ENCODE data around the gene CD38.
"Not testable (repeated sequence)": the region's sequence is repeated elsewhere in the genome, so short reads cannot be mapped to it uniquely, and the experiment has no call there.

CD38 gene

DNA sequence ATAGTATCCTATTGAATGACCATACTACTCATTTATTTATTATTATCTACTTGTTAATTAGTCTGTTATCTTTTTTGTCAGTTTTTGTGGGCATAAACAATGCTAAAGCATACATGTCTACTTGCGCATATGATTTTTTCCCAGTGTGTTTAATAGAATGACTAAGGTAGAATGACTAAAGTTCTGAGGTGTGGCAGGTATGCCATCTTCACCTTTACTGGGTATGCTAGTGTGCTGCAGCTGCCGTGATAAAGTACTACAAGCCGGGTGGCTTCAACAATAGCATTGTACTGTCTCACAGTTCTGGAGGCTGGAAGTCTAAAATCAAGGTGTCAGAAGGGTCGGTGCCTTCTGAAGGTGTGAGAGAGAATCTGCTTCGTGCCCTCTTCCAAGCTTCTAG, 19.2 kb downstream of the CD38 start:
- no CpG with 5 or more reads among the region's 5 CpGs for WGBS, 2 donors (ENCODE audit: extremely low coverage in 2 of 2, insufficient read length in 2 of 2, insufficient replicate concordance in 1 of 2)
- Histone ChIP-seq H2AK5ac (ENCODE audit: low read depth, low read length) (no peak overlapping the region), H3K36me3 (replicated peaks in 1 of 2; ENCODE audit: control insufficient read depth in 2 of 2, insufficient read depth in 2 of 2, low read length in 2 of 2) (no peaks in the 10 kb centered on the region), H2BK120ac (ENCODE audit: low read depth, low read length) (no peak overlapping the region), H3K4me3 (ENCODE audit: low read length in 2 of 2) (no peak overlapping the region), H3K18ac (ENCODE audit: low read length) (no peak overlapping the region), H3K4me2 (ENCODE audit: insufficient read depth, low read length, poor library complexity, severe bottlenecking) (no peak overlapping the region), H2AFZ (ENCODE audit: low read length) (no peak overlapping the region), H3K4me1 (ENCODE audit: control insufficient read depth in 2 of 2, insufficient read depth in 1 of 2, low read depth in 1 of 2, low read length in 2 of 2) (no peaks in the 10 kb centered on the region), H3K79me1 (ENCODE audit: low read depth, low read length) (no peaks in the 10 kb centered on the region), H3K27ac (replicated peaks; ENCODE audit: low read length) (no peak overlapping the region), H2BK15ac (ENCODE audit: low read length) (no peak overlapping the region), H4K91ac (ENCODE audit: low read depth, low read length, poor library complexity) (no peak overlapping the region), H3K9me3 (replicated peaks in 1 of 2; ENCODE audit: control insufficient read depth in 2 of 2, insufficient read depth in 1 of 2, low read depth in 1 of 2, low read length in 2 of 2) (no peaks in the 10 kb centered on the region), H3K9ac (ENCODE audit: low read depth, low read length, poor library complexity) (no peak overlapping the region), H2BK5ac (ENCODE audit: low read length) (no peak overlapping the region), H2BK12ac (ENCODE audit: low read length) (no peak overlapping the region), H3K27me3 (ENCODE audit: control insufficient read depth in 3 of 3, insufficient read depth in 3 of 3, low read depth in 1 of 3, low read length in 3 of 3) (peaks cover 0 to 9% (median 0%) of the 10 kb centered on the region in 3 experiments), H3K23ac (ENCODE audit: low read depth, low read length, poor library complexity) (no peak overlapping the region), H3K4ac (ENCODE audit: low read length) (no peak overlapping the region), H3K14ac (ENCODE audit: low read length) (no peak overlapping the region), H4K8ac (ENCODE audit: low read depth, low read length) (no peak overlapping the region)
- no peak for DNase-seq (ENCODE audit: low spot score)

DNA sequence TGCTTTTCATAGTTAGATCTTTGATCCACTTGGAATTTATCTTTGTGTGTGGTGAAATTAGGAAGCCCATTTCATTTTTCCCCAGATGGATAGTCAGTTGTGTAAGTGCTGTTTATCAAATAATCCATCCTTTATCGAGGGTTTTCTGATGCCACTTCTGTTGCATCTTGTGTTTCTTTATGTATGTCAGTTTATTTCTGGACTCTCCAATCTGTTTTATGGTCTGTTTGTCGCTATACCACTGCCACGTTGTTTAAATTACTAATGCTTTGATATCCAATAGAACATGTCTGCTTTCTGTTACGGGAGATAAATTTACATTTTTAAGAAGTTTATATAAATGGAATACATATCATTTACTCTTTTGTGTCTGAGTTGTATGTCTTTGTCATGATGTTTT, 21.0 kb downstream of the CD38 start:
- no CpG with 5 or more reads among the region's 4 CpGs for WGBS, 2 donors (ENCODE audit: extremely low coverage in 2 of 2, insufficient read length in 2 of 2, insufficient replicate concordance in 1 of 2)
- Histone ChIP-seq H3K27me3 (ENCODE audit: control insufficient read depth in 3 of 3, insufficient read depth in 3 of 3, low read depth in 1 of 3, low read length in 3 of 3) (peaks cover 0 to 11% (median 0%) of the 10 kb centered on the region in 3 experiments), H3K4ac (ENCODE audit: low read length) (no peak overlapping the region), H4K8ac (ENCODE audit: low read depth, low read length) (no peak overlapping the region), H2BK15ac (ENCODE audit: low read length) (no peak overlapping the region), H3K23ac (ENCODE audit: low read depth, low read length, poor library complexity) (no peak overlapping the region), H3K9me3 (replicated peaks in 1 of 2; ENCODE audit: control insufficient read depth in 2 of 2, insufficient read depth in 1 of 2, low read depth in 1 of 2, low read length in 2 of 2) (no peaks in the 10 kb centered on the region), H3K36me3 (replicated peaks in 1 of 2; ENCODE audit: control insufficient read depth in 2 of 2, insufficient read depth in 2 of 2, low read length in 2 of 2) (no peaks in the 10 kb centered on the region), H2AFZ (ENCODE audit: low read length) (no peak overlapping the region), H3K18ac (ENCODE audit: low read length) (no peak overlapping the region), H3K79me1 (ENCODE audit: low read depth, low read length) (no peaks in the 10 kb centered on the region), H3K14ac (ENCODE audit: low read length) (no peak overlapping the region), H3K4me2 (ENCODE audit: insufficient read depth, low read length, poor library complexity, severe bottlenecking) (no peak overlapping the region), H2BK120ac (ENCODE audit: low read depth, low read length) (no peak overlapping the region), H4K91ac (ENCODE audit: low read depth, low read length, poor library complexity) (no peak overlapping the region), H2BK5ac (ENCODE audit: low read length) (no peak overlapping the region), H2AK5ac (ENCODE audit: low read depth, low read length) (no peak overlapping the region), H3K4me3 (ENCODE audit: low read length in 2 of 2) (no peak overlapping the region), H2BK12ac (ENCODE audit: low read length) (no peak overlapping the region), H3K9ac (ENCODE audit: low read depth, low read length, poor library complexity) (no peak overlapping the region), H3K27ac (replicated peaks; ENCODE audit: low read length) (no peak overlapping the region), H3K4me1 (ENCODE audit: control insufficient read depth in 2 of 2, insufficient read depth in 1 of 2, low read depth in 1 of 2, low read length in 2 of 2) (no peaks in the 10 kb centered on the region)
- no peak for DNase-seq (ENCODE audit: low spot score)

GRCh38 chr4:15799701-15800100, 21.6 kb downstream of the CD38 start:
- Histone ChIP-seq H3K18ac (ENCODE audit: low read length) (no peak overlapping the region), H2BK120ac (ENCODE audit: low read depth, low read length) (no peak overlapping the region)

DNA sequence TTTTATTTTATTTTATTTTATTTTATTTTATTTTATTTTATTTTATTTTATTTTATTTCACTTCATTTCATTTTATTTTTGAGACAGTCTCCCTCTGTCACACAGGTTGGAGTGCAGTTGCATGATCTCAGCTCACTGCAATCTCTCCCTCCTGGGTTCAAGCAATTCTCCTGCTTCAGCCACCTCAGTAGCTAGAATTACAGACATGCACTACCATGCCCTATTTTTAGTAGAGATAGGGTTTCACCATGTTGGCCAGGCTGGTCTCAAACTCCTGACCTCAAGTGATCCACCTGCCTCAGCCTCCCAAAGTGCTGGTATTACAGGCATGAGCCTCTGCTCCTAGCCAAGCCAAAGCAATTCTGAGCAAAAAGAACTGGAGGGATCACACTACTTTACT, 24.4 kb downstream of the CD38 start:
- H4K91ac ChIP-seq (ENCODE audit: low read depth, low read length, poor library complexity); DNase-seq (ENCODE audit: low spot score); H3K9me3 ChIP-seq (replicated peaks in 1 of 2; ENCODE audit: control insufficient read depth in 2 of 2, insufficient read depth in 1 of 2, low read depth in 1 of 2, low read length in 2 of 2): not testable (repeated sequence)

More at GRCh38 chr4:15799701-15800100, 21.6 kb downstream of the CD38 start:
- no peak for DNase-seq (ENCODE audit: low spot score)
- no peak overlapping the region for H3K9ac ChIP-seq (ENCODE audit: low read depth, low read length, poor library complexity)
- no peak overlapping the region for H2BK12ac ChIP-seq (ENCODE audit: low read length)
- no peaks in the 10 kb centered on the region for H3K4me1 ChIP-seq (ENCODE audit: control insufficient read depth in 2 of 2, insufficient read depth in 1 of 2, low read depth in 1 of 2, low read length in 2 of 2)
- H4K8ac ChIP-seq (ENCODE audit: low read depth, low read length), result no peak overlapping the region
- no peak overlapping the region for H3K14ac ChIP-seq (ENCODE audit: low read length)
- no peaks in the 10 kb centered on the region for H3K79me1 ChIP-seq (ENCODE audit: low read depth, low read length)
- no peak overlapping the region for H3K23ac ChIP-seq (ENCODE audit: low read depth, low read length, poor library complexity)
- H2BK5ac ChIP-seq (ENCODE audit: low read length), result no peak overlapping the region
- no peak overlapping the region for H2BK15ac ChIP-seq (ENCODE audit: low read length)
- H3K4ac ChIP-seq (ENCODE audit: low read length), result no peak overlapping the region
- no peaks in the 10 kb centered on the region for H3K36me3 ChIP-seq (replicated peaks in 1 of 2; ENCODE audit: control insufficient read depth in 2 of 2, insufficient read depth in 2 of 2, low read length in 2 of 2)
- H3K4me2 ChIP-seq (ENCODE audit: insufficient read depth, low read length, poor library complexity, severe bottlenecking), result no peak overlapping the region
- H3K9me3 ChIP-seq (replicated peaks in 1 of 2; ENCODE audit: control insufficient read depth in 2 of 2, insufficient read depth in 1 of 2, low read depth in 1 of 2, low read length in 2 of 2), result no peaks in the 10 kb centered on the region
- H3K27me3 ChIP-seq (ENCODE audit: control insufficient read depth in 3 of 3, insufficient read depth in 3 of 3, low read depth in 1 of 3, low read length in 3 of 3), result peaks cover 0 to 7% (median 0%) of the 10 kb centered on the region in 3 experiments
- no peak overlapping the region for H3K27ac ChIP-seq (replicated peaks; ENCODE audit: low read length)
- no peak overlapping the region for H4K91ac ChIP-seq (ENCODE audit: low read depth, low read length, poor library complexity)
- no peak overlapping the region for H3K4me3 ChIP-seq (ENCODE audit: low read length in 2 of 2)
- no CpG with 5 or more reads among the region's 2 CpGs for WGBS, 2 donors (ENCODE audit: extremely low coverage in 2 of 2, insufficient read length in 2 of 2, insufficient replicate concordance in 1 of 2)
- H2AK5ac ChIP-seq (ENCODE audit: low read depth, low read length), result no peak overlapping the region
- no peak overlapping the region for H2AFZ ChIP-seq (ENCODE audit: low read length)

More for the DNA sequence above, 24.4 kb downstream of the CD38 start:
- H2BK12ac ChIP-seq (ENCODE audit: low read length); H3K27ac ChIP-seq (replicated peaks; ENCODE audit: low read length); H2AFZ ChIP-seq (ENCODE audit: low read length); H3K23ac ChIP-seq (ENCODE audit: low read depth, low read length, poor library complexity); H2BK120ac ChIP-seq (ENCODE audit: low read depth, low read length); H3K27me3 ChIP-seq (ENCODE audit: control insufficient read depth in 3 of 3, insufficient read depth in 3 of 3, low read depth in 1 of 3, low read length in 3 of 3); H3K4me2 ChIP-seq (ENCODE audit: insufficient read depth, low read length, poor library complexity, severe bottlenecking); H3K18ac ChIP-seq (ENCODE audit: low read length); H3K4me3 ChIP-seq (ENCODE audit: low read length in 2 of 2); H4K8ac ChIP-seq (ENCODE audit: low read depth, low read length); H2BK15ac ChIP-seq (ENCODE audit: low read length); H3K36me3 ChIP-seq (replicated peaks in 1 of 2; ENCODE audit: control insufficient read depth in 2 of 2, insufficient read depth in 2 of 2, low read length in 2 of 2); H3K4me1 ChIP-seq (ENCODE audit: control insufficient read depth in 2 of 2, insufficient read depth in 1 of 2, low read depth in 1 of 2, low read length in 2 of 2); H3K4ac ChIP-seq (ENCODE audit: low read length); H3K9ac ChIP-seq (ENCODE audit: low read depth, low read length, poor library complexity); H3K79me1 ChIP-seq (ENCODE audit: low read depth, low read length); H3K14ac ChIP-seq (ENCODE audit: low read length); H2BK5ac ChIP-seq (ENCODE audit: low read length); H2AK5ac ChIP-seq (ENCODE audit: low read depth, low read length): not testable (repeated sequence)
